Sigmoid colon (tissue), 4 donors: ENCODE data around the gene CABLES1.

Experiments used
- CTCF ChIP-seq, 4 experiments: fragments of 450-650 bp in 3 of 4; fragments of 200-600 bp in 1 of 4; IDR thresholded peaks; one replicate each; pipeline ENCODE4 v1.5.1; 2016 to 2019; ENCODE audit warnings: antibody characterized with exemption in 4 of 4, mild to moderate bottlenecking in 3 of 4, moderate library complexity in 2 of 4
- POLR2A ChIP-seq, 2 donors: fragments of 450-650 bp; IDR thresholded peaks; one replicate each; pipeline ENCODE4 v1.6.1; 2016; ENCODE audit warnings: antibody characterized with exemption in 2 of 2, mild to moderate bottlenecking in 2 of 2, moderate library complexity in 2 of 2
- POLR2AphosphoS5 ChIP-seq, 4 donors: sonication (generic); formaldehyde crosslinking; IDR thresholded peaks; one replicate each; pipeline ENCODE4 v1.6.1; 2017; ENCODE audit warnings: antibody characterized with exemption in 4 of 4

DNA sequence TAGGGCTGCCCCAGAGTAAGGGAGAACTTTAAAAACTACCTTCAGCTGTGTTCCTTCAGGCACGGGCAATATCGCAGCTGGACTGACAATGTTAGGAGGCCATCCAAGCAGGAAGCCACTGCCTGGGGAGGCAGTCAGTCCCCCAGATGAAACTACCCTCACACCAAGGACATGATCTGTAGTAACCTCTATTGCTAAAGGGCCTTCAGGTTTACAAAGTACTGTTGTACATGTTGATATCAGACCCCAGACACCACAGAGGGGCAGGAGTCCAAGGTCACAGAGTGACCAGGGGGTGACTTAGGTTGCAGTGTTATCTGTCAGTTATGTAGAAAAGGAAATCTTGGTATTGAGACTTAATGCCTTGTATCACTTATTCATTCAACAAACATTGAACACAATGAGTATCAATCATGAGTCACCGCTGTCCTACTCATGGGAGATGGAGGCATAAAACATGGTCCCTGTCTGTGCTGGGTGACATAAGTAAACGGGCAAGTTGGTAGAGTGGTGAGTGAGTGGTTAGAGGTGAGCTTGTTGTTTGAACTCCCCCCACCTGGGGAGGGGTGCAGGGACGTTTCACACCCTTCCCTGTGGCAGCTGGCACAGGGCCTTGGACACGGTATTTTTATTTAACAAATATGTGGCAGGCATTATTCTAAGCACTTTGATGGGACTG lies 7.1 kb downstream of the CABLES1 start:
- TF ChIP-seq POLR2A (IDR thresholded peaks at IDR 0.05) (no peak), CTCF (IDR thresholded peaks at IDR 0.05) (no peak), POLR2AphosphoS5 (IDR thresholded peaks at IDR 0.05) (no peak)
